NCI-H446 (cell line): ENCODE results near the gene ZNF107.

Experiments used
- DNase-seq, 2 experiments: peaks; one replicate each; lab custom pipeline; 2025; lab: John Stamatoyannopoulos, UW

ZNF107 gene

DNA sequence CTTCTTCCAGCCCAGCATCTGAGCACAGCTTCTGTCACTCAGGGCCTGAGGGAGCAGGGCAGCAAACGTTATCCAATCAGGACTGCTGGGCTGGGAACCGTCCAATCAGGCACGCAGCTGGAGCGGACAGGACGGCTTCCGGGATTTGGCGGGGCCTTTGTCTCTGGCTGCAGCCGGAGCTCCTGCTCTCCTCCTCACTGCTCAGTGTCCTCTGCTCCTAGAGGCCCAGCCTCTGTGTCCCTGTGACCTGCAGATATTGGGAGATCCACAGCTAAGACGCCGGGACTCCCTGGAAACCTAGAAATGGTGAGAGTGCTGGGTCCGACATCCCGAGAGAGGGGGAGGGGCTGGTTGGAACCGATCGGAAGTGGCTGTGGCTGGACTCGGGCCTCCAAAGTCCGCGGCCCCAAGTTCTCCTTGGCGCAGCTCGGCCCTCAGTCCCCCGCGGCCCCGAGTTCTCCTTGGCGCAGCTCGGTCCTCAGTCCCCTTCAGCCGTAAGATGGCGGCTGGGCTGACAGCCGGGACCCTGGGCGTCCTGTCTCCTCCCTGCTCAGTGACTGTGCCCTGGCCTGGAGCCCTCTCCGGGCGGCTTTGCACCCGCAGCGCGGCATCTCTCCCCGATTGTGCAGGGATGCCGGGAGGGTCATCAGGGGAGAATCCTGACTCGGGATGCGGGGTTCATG lies at the start of gene ZNF107:
ZNF107 (plus strand) TSS at position 154 of the 683 bp plus-strand sequence; CDS start at position 304, 150 bp downstream.
- peak; percentile 22 to 76 for DNase-seq

DNA sequence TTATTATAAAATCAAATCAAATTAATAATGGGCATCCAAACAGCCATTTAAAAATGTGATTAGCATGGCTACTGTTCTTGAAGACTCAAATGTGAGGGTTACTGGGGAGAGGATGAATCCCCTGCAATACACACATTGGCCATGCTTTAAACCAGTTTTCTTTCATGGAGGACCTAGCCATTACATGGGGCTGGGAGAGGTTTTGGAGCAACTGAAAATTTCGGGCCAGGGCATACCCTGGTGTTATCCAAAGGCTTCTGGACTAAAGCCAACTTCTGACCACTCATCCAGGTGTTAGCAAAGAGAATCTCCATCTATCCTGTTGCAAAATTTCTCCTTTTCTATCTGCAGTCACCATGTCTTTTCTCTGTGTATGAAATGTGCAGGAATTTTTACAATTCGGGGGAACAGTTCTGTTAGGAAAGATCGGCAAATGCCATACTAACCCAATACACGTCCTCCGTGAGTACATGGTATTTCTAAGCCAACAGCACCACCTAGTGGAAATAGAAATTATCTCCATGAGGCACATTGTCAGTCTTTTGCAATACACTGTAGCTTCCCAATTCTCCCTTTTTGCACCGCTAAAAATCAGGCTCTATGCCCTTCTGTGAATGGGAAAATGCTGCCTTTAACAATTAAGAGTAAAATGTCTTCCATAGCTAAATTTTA lies 47.0 kb upstream of the ZNF107 start:
- DNase-seq: peak in 1 of 2 experiments; percentile 27

DNA sequence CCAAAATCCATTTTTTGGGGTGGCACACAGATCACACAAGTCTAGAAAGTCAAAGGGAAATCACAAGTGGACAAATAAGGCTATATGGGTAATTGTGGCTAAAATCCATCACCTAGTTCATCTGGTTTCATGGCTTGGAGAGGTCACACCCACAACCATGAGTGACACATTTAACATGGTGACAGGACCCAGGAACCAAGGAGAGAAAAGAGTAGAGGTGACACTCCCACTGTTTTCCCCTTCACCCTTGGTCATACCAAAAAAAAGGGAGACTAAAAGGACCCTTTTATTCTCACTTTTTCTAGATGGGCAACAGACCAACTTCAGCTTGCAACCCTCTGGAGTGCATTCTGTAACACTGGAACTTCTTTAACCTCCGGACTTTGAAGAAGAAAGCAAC lies 46.2 kb upstream of the ZNF107 start:
- DNase-seq: no peak

DNA sequence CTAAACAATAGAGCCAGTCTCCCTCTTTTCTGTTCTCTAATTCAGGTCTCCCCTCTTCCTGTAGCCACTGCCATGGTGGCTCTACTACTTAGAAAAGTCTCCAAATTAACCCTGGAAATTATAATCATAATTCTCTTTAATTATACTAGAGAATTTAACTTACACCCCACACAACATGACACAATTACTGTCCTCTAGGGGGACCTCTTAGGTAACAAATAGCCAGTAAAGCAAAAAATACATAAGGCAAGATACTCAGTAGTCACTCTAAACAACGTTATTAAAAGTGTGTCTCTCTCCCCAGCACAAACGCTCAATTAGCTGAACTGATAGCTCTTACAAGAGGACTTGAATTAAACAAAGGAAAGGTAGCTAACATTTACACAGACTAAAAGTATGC lies 44.3 kb upstream of the ZNF107 start:
- no peak for DNase-seq

DNA sequence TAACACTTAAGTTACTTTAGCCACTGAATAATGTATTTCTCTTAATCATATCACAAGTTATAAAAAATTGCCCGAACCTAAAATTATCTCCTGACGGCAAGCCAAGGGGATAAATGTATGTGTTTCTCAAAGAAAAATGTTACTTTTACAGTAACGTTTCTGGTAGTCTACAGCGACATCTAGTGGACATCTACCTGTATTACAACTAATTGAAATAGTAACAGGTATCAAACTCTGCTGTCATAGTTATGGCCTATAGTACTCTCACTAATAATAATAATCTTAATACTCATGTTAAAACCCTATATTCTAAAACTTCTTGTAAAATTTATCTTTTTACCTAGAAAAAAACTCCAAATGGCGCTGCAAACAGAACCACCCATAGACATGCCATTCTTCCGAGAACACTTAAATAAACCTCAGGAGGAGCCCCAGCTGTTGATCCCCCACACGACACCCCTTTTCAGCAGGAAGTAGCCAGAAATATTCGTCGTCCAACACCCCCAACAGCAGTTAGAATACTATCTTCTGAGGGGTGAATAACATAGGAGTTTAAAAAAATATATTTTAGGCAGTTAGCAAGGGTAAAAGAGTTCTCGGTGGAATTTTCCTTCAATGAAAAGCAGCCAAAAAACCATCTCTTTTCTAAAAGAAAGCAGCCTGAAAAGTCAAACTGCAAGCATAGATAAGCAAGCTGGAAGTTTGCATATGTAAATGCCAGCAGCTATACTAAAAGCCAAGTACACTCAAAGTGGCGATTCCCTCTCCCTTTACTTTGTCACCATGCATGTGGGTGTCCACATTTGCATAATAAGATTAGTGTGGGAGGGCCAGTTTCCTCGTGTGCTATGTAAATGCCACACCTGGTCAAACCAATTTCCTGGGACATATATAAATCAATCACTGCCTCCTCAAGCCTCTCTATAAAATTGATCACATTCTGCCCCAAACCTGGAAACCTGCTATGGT lies 40.5 kb upstream of the ZNF107 start:
- no peak for DNase-seq

DNA sequence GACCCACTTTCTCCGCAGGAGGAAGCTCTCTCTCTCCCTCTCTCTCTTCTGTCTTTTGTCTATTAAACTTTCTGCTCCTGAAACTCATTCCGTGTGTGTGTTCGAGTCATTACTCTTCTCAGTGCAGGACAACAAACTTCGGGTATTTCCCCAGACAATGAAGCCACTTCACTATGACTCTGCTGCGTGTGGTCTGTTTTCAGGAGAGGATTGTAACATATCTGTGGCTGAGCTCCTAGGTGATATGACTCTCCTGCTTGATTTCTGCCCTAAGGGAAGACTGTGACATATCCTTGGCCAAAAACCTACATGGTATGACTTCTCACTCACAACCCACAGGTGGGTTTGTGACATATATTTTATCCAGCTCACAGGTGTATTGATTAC lies 39.9 kb upstream of the ZNF107 start:
- DNase-seq: no peak

DNA sequence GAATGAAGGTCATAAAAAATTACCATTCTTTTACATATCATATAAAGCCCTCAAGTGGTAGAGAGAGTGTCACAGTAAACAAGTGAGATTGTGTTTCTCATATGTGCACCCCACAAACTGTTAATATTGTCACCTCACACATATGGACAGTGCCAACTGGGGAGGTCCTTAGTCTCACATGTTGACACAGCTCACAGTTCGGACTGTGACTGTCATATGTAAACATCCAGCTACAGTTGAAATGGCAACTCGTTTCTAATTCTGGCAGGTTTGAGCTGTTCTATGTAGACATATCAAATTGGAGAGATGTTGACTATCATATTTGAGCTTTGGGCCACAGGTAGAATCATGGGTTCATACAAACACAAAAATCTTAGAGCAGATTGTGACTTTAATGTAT lies 39.4 kb upstream of the ZNF107 start:
- DNase-seq: no peak

DNA sequence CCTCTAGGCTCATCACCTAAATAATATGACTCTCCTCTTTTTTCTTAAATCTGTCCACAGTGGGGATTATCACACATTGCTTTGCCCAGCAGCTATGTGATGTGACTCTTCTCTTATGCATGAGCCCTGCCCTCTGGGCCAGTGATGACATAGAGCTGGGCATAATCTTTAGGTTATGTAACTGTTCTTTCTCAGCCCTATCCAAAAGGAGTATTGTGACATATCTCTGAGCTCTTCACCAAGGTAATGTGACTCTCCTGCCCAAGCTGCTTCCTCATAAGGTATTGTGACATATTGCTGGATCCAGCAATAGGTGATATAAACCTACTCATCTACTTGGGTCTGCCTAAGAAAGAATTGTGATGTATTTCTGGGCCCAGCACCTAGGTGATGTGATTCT lies 37.7 kb upstream of the ZNF107 start:
- DNase-seq: no peak

DNA sequence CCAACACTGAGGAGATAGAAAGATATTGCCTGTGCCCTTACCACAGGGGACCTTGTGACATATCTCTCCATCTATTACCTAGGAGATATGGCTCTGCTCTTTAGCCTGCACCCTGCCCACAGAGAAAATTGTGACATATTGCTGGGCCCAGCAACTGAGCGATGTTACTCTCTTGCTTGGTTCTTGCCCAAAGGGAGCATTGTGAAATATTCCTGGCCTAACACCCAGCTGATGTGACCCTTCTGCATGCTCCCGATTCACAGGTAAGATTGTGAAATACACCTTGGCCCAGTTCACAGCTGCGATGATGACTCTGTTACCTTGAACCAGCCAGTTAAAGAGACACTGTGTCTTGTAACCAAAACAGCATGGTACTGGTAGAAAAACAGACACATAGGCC lies 37.2 kb upstream of the ZNF107 start:
- no peak for DNase-seq

DNA sequence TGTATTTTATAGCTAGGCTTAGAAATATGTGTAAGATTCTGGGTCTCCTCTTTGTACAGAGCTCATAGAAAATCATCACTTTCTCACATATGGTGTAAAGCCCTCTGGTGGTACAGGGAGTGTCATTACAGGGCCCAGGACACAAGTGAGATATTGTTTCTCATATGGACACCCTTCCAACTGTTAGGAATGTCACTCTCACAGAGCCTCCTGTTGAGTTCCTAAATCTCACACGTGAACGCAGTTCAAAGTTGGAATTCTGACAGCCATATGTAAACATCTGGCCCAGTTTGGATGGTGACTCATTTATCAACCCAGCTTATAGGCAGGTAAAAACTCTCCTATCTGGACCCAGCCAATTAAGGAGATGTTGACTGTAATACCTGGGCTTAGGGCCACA lies 35.4 kb upstream of the ZNF107 start:
- DNase-seq: no peak

DNA sequence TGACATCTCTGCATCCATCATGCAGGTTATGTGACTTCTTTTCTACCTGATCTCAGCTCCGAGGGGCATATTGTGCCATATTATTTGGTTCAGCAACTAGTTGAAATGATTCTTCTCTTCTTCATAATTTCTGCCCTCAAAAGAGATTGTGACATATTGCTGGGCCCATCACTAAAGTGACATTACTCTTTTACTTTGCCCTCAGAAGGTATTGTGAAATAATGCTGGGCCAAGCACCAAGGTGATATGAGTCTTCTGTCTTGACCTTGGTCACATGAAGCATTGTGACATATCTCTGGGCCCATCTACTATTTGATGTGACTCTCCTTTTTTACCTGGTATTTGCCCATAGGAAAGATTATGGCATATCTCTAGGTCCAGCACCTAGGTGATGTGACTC lies 33.9 kb upstream of the ZNF107 start:
- no peak for DNase-seq

DNA sequence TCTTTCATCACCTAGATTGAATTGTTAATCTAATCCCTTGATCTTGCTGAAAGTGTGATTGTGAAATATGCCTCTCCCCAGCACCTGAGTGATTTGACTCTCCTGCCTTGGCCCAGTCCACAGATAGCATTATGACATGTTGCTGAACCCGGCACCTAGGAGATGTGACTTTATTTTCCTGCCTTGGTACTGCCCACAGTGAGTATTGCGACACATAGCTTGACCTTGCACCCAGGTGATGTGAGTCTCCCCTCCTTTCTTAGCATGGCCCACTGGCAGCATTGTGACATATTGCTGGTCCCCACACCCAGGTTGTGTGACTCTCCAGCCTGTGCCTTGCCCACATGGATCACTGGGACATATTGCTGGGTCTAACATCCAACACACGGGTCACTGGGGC lies 32.5 kb upstream of the ZNF107 start:
- DNase-seq: no peak

DNA sequence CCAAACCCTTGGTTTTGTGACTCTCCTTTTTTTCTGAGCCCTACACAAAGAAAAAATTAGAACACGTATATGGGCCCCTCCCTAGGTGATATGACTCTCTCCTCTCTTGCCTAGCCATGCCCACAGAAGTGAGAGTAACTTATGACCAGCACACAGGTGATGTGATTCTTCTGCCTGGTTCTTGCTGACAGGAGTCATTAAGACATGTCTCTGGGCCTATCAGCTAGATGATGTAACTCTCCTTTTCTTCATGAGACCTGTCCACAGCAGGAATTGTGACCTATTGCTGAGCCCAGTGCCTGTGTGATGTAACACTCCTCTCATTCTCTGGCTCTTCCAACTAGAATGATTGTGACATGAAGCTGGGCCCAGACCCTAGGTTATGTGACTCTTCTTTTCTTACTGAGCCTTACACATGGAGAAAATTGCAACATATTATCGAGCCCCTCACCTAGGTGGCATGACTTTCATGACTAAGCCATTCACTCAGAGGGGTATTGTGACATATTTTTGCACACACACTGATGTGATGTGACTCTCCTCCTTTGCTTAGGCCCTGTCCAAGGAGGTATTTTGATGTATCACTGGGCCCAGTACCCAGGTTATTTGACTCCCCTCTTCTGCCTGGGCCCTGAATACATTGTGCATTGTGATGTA lies 31.4 kb upstream of the ZNF107 start:
- DNase-seq: no peak

DNA sequence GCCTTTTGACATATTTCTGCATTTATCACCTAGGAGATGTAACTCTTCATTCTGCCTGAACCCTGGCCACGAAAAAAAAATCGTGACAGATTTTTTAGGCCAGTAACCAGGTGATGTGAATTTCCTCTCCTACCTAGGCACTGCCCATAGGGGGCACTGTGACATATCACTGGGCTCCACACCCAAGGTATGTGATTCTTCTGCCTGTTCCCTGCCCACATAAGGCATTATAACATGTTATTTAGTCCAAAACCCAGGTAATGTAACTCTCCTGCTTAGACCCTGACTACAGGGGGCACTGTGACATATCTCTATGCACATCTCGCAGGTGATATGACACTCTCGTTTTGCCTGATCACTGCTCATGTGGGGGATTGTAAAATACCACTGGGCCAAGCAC lies 29.5 kb upstream of the ZNF107 start:
- no peak for DNase-seq

DNA sequence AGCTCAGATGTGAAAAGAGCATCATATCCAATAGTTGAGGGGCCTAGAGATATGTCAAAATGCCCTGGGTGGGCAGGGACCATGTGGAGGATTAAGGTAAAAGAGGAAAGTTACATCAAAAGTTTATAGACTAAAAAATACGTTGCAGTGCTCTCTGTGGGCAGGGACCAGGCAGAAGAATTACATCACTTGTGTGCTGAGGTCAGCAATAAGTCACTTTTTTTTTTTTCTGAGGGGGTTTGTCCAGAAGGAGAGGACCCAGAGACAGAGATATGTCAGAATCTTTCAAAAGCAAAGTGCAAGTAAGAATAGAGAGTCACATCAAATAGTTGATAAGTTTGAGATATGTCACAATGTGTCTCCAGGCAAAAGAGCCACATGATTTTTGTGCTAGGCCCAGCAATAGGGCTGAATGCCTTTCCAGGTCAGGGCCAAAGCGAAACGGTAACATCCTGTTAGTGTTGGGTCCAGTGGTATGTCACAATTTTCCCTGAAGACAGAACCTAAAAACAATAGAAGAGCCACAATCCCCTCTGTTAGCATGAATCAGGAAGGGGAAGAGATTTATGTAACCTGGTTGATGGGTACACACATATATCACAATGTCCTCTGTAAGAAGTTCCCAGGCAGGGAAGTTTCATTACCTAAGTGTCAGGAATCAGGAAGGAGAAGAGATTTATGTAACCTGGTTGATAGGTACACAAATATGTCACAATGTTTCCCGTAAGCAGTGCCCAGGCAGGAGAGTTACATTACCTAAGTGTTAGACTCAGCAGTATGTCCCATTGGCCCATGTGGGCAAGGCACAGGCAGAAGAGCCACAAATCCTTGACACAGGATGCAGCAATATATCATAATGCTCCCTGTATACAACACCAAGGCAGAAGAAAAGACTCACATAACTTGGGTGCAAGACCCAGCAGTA lies 28.1 kb upstream of the ZNF107 start:
- no peak for DNase-seq

DNA sequence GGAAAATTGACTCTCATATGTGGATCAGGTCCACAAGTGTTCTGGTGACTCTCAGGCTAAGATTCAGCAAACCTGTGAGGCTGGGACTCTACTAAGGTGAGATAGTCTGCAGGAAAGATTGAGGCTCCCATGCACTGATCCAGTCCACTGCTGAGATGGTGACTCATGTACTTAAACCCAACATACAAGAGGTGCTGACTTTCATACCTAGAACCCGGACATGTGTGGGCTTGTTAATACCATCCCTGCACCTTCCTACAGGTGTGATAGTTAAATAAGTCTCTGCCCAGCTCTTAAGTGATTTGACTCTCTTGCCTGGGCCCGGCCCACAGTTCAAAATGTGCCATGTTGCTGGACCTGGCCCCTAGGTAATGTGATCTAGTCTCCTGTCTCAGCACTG lies 27.1 kb upstream of the ZNF107 start:
- no peak for DNase-seq

DNA sequence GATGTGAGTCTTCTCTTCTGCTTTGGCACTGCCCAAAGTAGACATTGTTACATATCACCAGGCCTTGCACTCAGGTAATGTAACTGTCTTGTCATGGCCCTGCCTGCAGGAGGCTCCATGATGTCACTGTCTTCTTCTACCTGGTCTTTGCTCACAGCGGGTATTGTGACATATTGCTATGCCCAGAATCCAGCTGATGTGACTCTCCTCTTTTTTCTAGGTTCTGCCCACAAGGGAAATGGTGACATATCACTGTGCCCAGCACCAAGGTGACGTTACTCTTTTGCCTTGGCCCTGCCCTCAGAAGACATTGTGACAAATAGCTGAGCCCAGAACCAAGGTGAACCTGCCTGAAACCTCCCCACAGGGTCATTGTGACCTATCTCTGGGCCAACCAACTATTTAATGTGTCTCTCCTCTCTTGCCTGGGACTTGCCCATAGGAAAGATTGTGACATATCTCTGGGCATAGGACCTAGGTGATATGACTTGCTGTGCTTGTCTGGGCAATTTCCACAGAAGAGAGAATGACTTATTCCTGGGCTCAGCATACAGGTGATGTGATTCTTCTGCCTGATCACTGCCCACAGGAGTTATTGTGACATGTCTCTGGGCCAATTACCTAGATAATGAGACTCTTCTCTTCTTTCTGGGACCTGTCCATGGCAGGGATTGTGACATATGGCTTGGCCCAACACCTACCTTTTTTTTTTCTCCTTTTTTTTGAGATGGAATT lies 26.5 kb upstream of the ZNF107 start:
- DNase-seq: no peak

DNA sequence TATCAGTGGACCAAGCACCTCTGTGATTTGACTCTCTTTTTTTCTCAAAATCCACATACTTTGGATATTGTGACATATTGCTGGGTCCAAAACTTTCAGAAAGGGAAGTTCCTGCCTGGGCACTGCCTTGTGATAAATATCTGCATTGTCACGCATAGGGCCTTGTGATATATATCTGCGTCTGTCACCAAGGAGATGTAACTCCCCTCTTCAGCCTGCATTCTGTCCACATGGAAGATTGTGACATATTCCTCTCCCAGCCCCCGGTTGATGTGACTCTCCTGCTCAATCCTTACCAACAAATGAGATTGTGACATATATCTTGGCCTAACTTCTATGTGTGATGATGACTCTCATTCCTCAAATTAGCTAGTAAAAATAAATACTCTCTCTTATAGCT lies 25.4 kb upstream of the ZNF107 start:
- no peak for DNase-seq

DNA sequence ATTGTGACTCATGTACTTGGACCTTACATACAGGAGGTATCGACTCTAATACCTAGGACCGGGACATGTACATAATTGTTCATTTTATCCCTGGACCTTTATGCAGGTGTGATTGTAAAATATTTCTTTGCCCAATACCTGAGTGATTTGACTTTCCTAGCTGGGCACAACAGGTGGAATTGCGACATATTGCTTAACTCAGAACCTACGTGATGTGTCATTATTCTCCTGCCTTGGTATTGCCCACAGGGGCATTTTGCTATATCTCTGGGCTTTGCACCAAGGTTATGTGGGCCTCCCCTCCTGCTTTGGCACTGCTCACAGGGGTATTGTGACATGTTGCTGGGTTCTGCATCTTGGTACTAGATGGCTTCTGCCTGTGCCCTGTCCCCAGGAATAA lies 23.9 kb upstream of the ZNF107 start:
- no peak for DNase-seq

DNA sequence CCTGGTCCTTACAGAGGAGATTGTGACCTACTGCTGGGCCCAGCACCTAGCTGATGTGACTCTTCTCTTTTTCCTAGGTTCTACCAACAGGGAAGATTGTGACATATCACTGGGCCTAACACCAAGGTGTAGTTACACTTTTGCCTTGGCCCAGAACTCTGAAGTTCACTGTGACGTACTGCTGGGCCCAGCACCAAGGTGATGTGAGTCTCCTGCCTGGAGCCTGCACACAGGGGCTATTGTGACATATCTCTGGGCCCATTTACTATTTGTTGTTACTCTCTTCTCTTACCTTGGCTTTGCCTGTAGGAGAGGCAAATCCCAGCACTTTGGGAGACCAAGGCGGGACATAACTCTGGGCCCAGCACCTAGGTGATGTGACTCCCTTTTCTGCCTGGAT lies 23.1 kb upstream of the ZNF107 start:
- no peak for DNase-seq
